HepG2 (cell line): Measurements from ENCODE around the gene SLC1A2. TPM values are rescaled to one million over a fixed set of nuclear protein-coding genes. Genes with fewer than 3 reads are reported as not detected.

Experiments
- BRD4 ChIP-seq: sonication (generic); formaldehyde crosslinking; IDR thresholded peaks from 2 replicates; pipeline ENCODE4 v1.4.0; 2020; ENCODE audit warnings: missing genetic modification reagents
- EP300 ChIP-seq, 3 experiments: sonication (generic) in 1 of 3; formaldehyde crosslinking in 1 of 3; IDR thresholded peaks; 2 replicates each; pipeline versions ENCODE4 v1.5.1 to v1.6.1; 2011 to 2020; ENCODE audit warnings: low read depth in 2 of 3, low read length in 2 of 3, borderline replicate concordance in 1 of 3, improper control_type of control experiment in 1 of 3, mild to moderate bottlenecking in 1 of 3, missing genetic modification reagents in 1 of 3, moderate library complexity in 1 of 3
- FOXA3 ChIP-seq: IDR thresholded peaks from 2 replicates; pipeline ENCODE4 v1.6.1; 2016; ENCODE audit warnings: missing genetic modification reagents, missing compliant biosample characterization
- FOXO1 ChIP-seq: sonication (generic); formaldehyde crosslinking; IDR thresholded peaks from 2 replicates; pipeline ENCODE4 v1.4.0; 2020; ENCODE audit warnings: missing genetic modification reagents
- LCORL ChIP-seq, 2 experiments: fragments of 450-650 bp in 1 of 2; sonication (generic) in 1 of 2; formaldehyde crosslinking in 1 of 2; IDR thresholded peaks; 2 replicates each; pipeline versions ENCODE4 v1.5.0 to v1.6.1; 2017 to 2020; ENCODE audit warnings: antibody characterized with exemption in 1 of 2, missing genetic modification reagents in 1 of 2
- NCOA2 ChIP-seq: sonication (generic); formaldehyde crosslinking; IDR thresholded peaks from 2 replicates; pipeline ENCODE4 v1.8.0; 2022; ENCODE audit warnings: inconsistent platforms
- NFYB ChIP-seq: sonication (generic); formaldehyde crosslinking; IDR thresholded peaks from 2 replicates; pipeline ENCODE4 v1.4.0; 2020; ENCODE audit warnings: missing genetic modification reagents
- NR2F6 ChIP-seq, 2 experiments: IDR thresholded peaks; 2 replicates each; pipeline ENCODE4 v1.6.1; 2016; ENCODE audit warnings: antibody characterized with exemption in 1 of 2, mild to moderate bottlenecking in 1 of 2
- RXRB ChIP-seq: IDR thresholded peaks from 2 replicates; pipeline ENCODE4 v1.6.1; 2016; ENCODE audit warnings: borderline replicate concordance, missing genetic modification reagents, missing compliant biosample characterization
- SALL1 ChIP-seq: sonication (generic); formaldehyde crosslinking; IDR thresholded peaks from 2 replicates; pipeline ENCODE4 v1.8.0; 2022; ENCODE audit warnings: mild to moderate bottlenecking, missing genetic modification reagents
- SKI ChIP-seq: fragments of 450-650 bp; IDR thresholded peaks from one replicate; pipeline ENCODE4 v1.6.1; 2018; ENCODE audit warnings: mild to moderate bottlenecking; ENCODE audit not compliant: partially characterized antibody
- SOX13 ChIP-seq, 3 experiments: fragments of 450-650 bp in 1 of 3; sonication (generic) in 1 of 3; formaldehyde crosslinking in 1 of 3; IDR thresholded peaks in 2 of 3; conservative IDR thresholded peaks in 1 of 3; 2 replicates each; pipeline versions ENCODE4 v1.5.0 to v1.6.1; 2016 to 2020; ENCODE audit warnings: antibody characterized with exemption in 1 of 3, mild to moderate bottlenecking in 1 of 3, missing compliant biosample characterization in 1 of 3, missing genetic modification reagents in 1 of 3, moderate library complexity in 1 of 3
- SOX5 ChIP-seq: IDR thresholded peaks from 2 replicates; pipeline ENCODE4 v1.6.1; 2016; ENCODE audit warnings: borderline replicate concordance
- SOX6 ChIP-seq, 2 experiments: fragments of 450-650 bp in 1 of 2; sonication (generic) in 1 of 2; formaldehyde crosslinking in 1 of 2; IDR thresholded peaks; 2 replicates each; pipeline versions ENCODE4 v1.4.0 to v1.6.1; 2017 to 2020; ENCODE audit warnings: antibody characterized with exemption in 1 of 2, mild to moderate bottlenecking in 1 of 2, missing genetic modification reagents in 1 of 2
- TRIM24 ChIP-seq: sonication (generic); formaldehyde crosslinking; IDR thresholded peaks from 2 replicates; pipeline ENCODE4 v1.8.0; 2022; ENCODE audit warnings: mild to moderate bottlenecking, missing genetic modification reagents
- ZC3H4 ChIP-seq: sonication (generic); formaldehyde crosslinking; IDR thresholded peaks from 2 replicates; pipeline ENCODE4 v1.4.0; 2020; ENCODE audit warnings: missing genetic modification reagents, borderline replicate concordance
- ZNF121 ChIP-seq: sonication (generic); formaldehyde crosslinking; IDR thresholded peaks from 2 replicates; pipeline ENCODE4 v1.5.0; 2020; ENCODE audit warnings: mild to moderate bottlenecking, missing genetic modification reagents
- ZSCAN12 ChIP-seq: sonication (generic); formaldehyde crosslinking; IDR thresholded peaks from 2 replicates; pipeline ENCODE4 v1.9.0; 2021; ENCODE audit warnings: mild to moderate bottlenecking, missing genetic modification reagents
- polyA plus RNA-seq, 8 experiments: library from polyadenylated mRNA; depleted of rRNA in 3 of 8; stranded (reverse) in 7 of 8; unstranded in 1 of 8; fragments of >200 nt; fragmentation: Illumina TruSeq in 4 of 8; extraction: Trizol in 4 of 8; gene quantifications; 2 replicates each; pipeline versions ENCODE4 v1.2.1 to v1.2.3, GENCODE V29; 2011 to 2016; ENCODE audit warnings: low read depth in 4 of 8, missing spikeins in 1 of 8, mixed read lengths in 1 of 8; ENCODE audit not compliant: insufficient read depth in 1 of 8
- total RNA-seq, 5 experiments: library from RNA; depleted of rRNA; stranded (reverse); fragments of >200 nt; fragmentation: Illumina TruSeq; extraction: Trizol; gene quantifications; 2 replicates each; pipeline ENCODE4 v1.2.3, GENCODE V29; 2016; ENCODE audit warnings: low read depth in 1 of 5
- TF ChIP-seq, protein P1 (sequence below): sonication (generic); formaldehyde crosslinking; conservative IDR thresholded peaks from 2 replicates; pipeline ENCODE4 v1.4.0; 2020; ENCODE audit warnings: mild to moderate bottlenecking, missing genetic modification reagents, moderate library complexity
- TF ChIP-seq, protein P2 (sequence below), 2 experiments: fragments of 450-650 bp in 1 of 2; sonication (generic) in 1 of 2; formaldehyde crosslinking; IDR thresholded peaks; 2 replicates each; pipeline versions ENCODE4 v1.5.0 to v1.8.0; 2020 to 2022; ENCODE audit warnings: mild to moderate bottlenecking in 1 of 2, missing genetic modification reagents in 1 of 2
- TF ChIP-seq, protein P3 (sequence below): sonication (generic); formaldehyde crosslinking; IDR thresholded peaks from 2 replicates; pipeline ENCODE4 v1.8.0; 2023; ENCODE audit warnings: mild to moderate bottlenecking, missing genetic modification reagents

The SLC1A2 gene
- total and polyA plus RNA-seq, 2 of the 13 experiments (the other 11 are each of a cell fraction or from before 2014, with no cell fraction given): 23.2 to 43.2 TPM

DNA sequence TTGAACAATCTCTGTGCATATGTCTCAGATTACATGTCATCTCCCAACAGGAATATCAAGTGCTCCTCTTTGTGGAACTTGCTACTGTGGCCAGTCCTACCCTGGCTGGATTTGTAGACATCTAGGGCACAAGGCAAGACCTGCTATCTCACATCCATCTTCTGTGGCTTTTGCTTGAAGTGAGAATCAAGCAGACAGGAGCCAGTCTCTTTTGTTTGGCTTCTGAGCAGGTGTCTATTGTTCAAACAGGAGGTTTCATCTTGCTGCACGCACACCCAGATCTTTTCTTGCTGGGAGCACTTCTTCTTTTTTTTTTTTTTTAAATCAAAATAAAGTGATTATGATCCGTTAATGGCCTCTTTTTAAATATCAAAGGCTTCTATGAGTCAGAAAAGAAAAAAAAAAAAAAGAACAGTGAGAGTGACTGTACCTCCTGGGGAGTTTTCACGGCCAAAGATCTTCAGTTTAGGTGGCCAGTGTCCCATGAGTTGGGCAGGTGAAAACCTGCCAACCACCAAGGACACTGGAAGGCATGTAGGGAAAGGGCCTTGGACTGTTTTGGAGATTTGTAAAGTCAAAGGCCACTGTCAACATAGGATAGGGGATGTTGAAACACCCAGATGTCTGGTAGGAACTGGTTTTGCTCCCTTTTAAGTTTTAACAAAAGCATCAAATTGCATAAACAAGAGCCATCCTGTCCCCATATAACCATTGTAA, 202.2 kb downstream of the SLC1A2 start (continued):
- TF ChIP-seq SOX13 (IDR thresholded peaks at IDR 0.05): no peak
- TF ChIP-seq SOX13 (CRISPR knock-in tag; conservative IDR thresholded peaks at IDR 0.05 in 1 of 2, IDR thresholded peaks at IDR 0.05 in 1 of 2): peak in 1 of 2 experiments; percentile 68; a peak in 2 of 4 replicates
- TF ChIP-seq, protein P1, sequence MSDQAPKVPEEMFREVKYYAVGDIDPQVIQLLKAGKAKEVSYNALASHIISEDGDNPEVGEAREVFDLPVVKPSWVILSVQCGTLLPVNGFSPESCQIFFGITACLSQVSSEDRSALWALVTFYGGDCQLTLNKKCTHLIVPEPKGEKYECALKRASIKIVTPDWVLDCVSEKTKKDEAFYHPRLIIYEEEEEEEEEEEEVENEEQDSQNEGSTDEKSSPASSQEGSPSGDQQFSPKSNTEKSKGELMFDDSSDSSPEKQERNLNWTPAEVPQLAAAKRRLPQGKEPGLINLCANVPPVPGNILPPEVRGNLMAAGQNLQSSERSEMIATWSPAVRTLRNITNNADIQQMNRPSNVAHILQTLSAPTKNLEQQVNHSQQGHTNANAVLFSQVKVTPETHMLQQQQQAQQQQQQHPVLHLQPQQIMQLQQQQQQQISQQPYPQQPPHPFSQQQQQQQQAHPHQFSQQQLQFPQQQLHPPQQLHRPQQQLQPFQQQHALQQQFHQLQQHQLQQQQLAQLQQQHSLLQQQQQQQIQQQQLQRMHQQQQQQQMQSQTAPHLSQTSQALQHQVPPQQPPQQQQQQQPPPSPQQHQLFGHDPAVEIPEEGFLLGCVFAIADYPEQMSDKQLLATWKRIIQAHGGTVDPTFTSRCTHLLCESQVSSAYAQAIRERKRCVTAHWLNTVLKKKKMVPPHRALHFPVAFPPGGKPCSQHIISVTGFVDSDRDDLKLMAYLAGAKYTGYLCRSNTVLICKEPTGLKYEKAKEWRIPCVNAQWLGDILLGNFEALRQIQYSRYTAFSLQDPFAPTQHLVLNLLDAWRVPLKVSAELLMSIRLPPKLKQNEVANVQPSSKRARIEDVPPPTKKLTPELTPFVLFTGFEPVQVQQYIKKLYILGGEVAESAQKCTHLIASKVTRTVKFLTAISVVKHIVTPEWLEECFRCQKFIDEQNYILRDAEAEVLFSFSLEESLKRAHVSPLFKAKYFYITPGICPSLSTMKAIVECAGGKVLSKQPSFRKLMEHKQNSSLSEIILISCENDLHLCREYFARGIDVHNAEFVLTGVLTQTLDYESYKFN (CRISPR knock-in tag): peak; percentile 66
- peak; percentile 15; the same call in 1 of the 2 replicates for TF ChIP-seq RXRB (CRISPR knock-in tag)
- TF ChIP-seq SALL1 (CRISPR knock-in tag): peak; percentile 53
- no peak for TF ChIP-seq SKI
- peak; percentile 41; the same call in 1 of the 2 replicates for TF ChIP-seq ZNF121 (CRISPR knock-in tag)
- TF ChIP-seq SOX6 (IDR thresholded peaks at IDR 0.05): no peak
- TF ChIP-seq SOX6 (CRISPR knock-in tag; IDR thresholded peaks at IDR 0.05): peak; percentile 84
- no peak for TF ChIP-seq BRD4 (CRISPR knock-in tag)
- TF ChIP-seq EP300 (IDR thresholded peaks at IDR 0.05; ENCODE audit: low read depth in 2 of 2, low read length in 2 of 2): 0 out of 4 replicates have a peak, but pooled peaks of 1 of the 2 experiments have one; percentile 33
- no peak for TF ChIP-seq EP300 (CRISPR knock-in tag; IDR thresholded peaks at IDR 0.05; ENCODE audit: borderline replicate concordance)
- TF ChIP-seq FOXA3 (CRISPR knock-in tag): peak; percentile 50
- TF ChIP-seq FOXO1 (CRISPR knock-in tag): peak; percentile 55; the same call in 1 of the 2 replicates
- TF ChIP-seq NR2F6 (IDR thresholded peaks at IDR 0.05): peak; percentile 58
- TF ChIP-seq NR2F6 (CRISPR knock-in tag; IDR thresholded peaks at IDR 0.05): peak; percentile 42; the same call in 1 of the 2 replicates
- 0 out of 2 replicates have a peak, but pooled peaks have one; percentile 54 for TF ChIP-seq TRIM24 (CRISPR knock-in tag)
- TF ChIP-seq ZSCAN12: no peak
- no peak for TF ChIP-seq NFYB
- TF ChIP-seq NCOA2 (CRISPR knock-in tag): peak; percentile 54; the same call in 1 of the 2 replicates
- peak; percentile 74 for TF ChIP-seq SOX5
- TF ChIP-seq ZC3H4 (CRISPR knock-in tag): no peak
- TF ChIP-seq, protein P2, sequence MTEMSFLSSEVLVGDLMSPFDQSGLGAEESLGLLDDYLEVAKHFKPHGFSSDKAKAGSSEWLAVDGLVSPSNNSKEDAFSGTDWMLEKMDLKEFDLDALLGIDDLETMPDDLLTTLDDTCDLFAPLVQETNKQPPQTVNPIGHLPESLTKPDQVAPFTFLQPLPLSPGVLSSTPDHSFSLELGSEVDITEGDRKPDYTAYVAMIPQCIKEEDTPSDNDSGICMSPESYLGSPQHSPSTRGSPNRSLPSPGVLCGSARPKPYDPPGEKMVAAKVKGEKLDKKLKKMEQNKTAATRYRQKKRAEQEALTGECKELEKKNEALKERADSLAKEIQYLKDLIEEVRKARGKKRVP (CRISPR knock-in tag; IDR thresholded peaks at IDR 0.05): no peak
- TF ChIP-seq, protein P3, sequence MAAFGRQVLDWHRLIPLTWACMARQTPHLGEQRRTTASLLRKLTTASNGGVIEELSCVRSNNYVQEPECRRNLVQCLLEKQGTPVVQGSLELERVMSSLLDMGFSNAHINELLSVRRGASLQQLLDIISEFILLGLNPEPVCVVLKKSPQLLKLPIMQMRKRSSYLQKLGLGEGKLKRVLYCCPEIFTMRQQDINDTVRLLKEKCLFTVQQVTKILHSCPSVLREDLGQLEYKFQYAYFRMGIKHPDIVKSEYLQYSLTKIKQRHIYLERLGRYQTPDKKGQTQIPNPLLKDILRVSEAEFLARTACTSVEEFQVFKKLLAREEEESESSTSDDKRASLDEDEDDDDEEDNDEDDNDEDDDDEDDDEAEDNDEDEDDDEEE: no peak
- TF ChIP-seq LCORL (IDR thresholded peaks at IDR 0.05): 0 out of 2 replicates have a peak, but pooled peaks have one; percentile 17
- peak; percentile 90 for TF ChIP-seq LCORL (CRISPR knock-in tag; IDR thresholded peaks at IDR 0.05)
